SKM-1 treated with dmso at 0.1 percent for 144 hours (cell line): Measurements from ENCODE around the gene EVX1.

Experiments used
- DNase-seq: peaks from one replicate; lab custom pipeline; 2025; ENCODE audit not compliant: unreplicated experiment; lab: John Stamatoyannopoulos, UW

Gene EVX1

GRCh38 chr7:27248427-27248806 lies 5.8 kb downstream of the EVX1 start:
- no peak for DNase-seq

GRCh38 chr7:27248911-27249723 lies 6.5 kb downstream of the EVX1 start:
- DNase-seq, result no peak

- no peak for DNase-seq
Observed at GRCh38 chr7:27249724-27250556, 7.3 kb downstream of the EVX1 start.

GRCh38 chr7:27250557-27251070 lies 8.0 kb downstream of the EVX1 start:
- DNase-seq, result no peak

- DNase-seq, result no peak
Observed at GRCh38 chr7:27251136-27251651, 8.6 kb downstream of the EVX1 start.

- no peak for DNase-seq
Observed at GRCh38 chr7:27251652-27252590, 9.3 kb downstream of the EVX1 start.

GRCh38 chr7:27254625-27255024 lies 12.0 kb downstream of the EVX1 start:
- no peak for DNase-seq

GRCh38 chr7:27260211-27260610 lies 17.6 kb downstream of the EVX1 start:
- DNase-seq, result no peak

- DNase-seq, result no peak
Observed at GRCh38 chr7:27262121-27262520, 19.5 kb downstream of the EVX1 start.

GRCh38 chr7:27263781-27264180 lies 21.2 kb downstream of the EVX1 start:
- no peak for DNase-seq

GRCh38 chr7:27269455-27269854 lies 26.9 kb downstream of the EVX1 start:
- no peak for DNase-seq

GRCh38 chr7:27271384-27271783 lies 28.8 kb downstream of the EVX1 start:
- no peak for DNase-seq

GRCh38 chr7:27277628-27278027 lies 35.0 kb downstream of the EVX1 start:
- DNase-seq, result no peak

- no peak for DNase-seq
Observed at GRCh38 chr7:27283558-27283957, 41.0 kb downstream of the EVX1 start.

GRCh38 chr7:27295236-27295635 lies 52.6 kb downstream of the EVX1 start:
- no peak for DNase-seq

GRCh38 chr7:27297356-27297755 lies 54.8 kb downstream of the EVX1 start:
- peak; percentile 62 for DNase-seq
